Liver (tissue), 9 donors: Measurements from ENCODE around the gene ACAD9. TPM values are rescaled to one million over a fixed set of nuclear protein-coding genes. Genes with fewer than 3 reads are reported as not detected.

Experiments used
- DNase-seq: peaks from one replicate; pipeline ENCODE4 v3.0.0-alpha.2; 2017; ENCODE audit warnings: low spot score
- H3K27ac ChIP-seq, 2 donors: one replicate each; pipeline ENCODE4 v1.7.0; 2013; ENCODE audit warnings: inconsistent platforms in 2 of 2, low read length in 2 of 2, control low read depth in 1 of 2, low read depth in 1 of 2, mild to moderate bottlenecking in 1 of 2
- H3K27me3 ChIP-seq, 4 donors: one replicate each; pipeline versions ENCODE4 v1.6.1 to v1.7.0; 2013; ENCODE audit warnings: low read length in 3 of 4, inconsistent platforms in 1 of 4, mild to moderate bottlenecking in 1 of 4, moderate library complexity in 1 of 4; ENCODE audit not compliant: control insufficient read depth in 4 of 4, insufficient read depth in 4 of 4
- H3K36me3 ChIP-seq, 4 donors: one replicate each; pipeline versions ENCODE4 v1.6.1 to v1.7.0; 2013; ENCODE audit warnings: low read length in 3 of 4, mild to moderate bottlenecking in 3 of 4, low read depth in 1 of 4, moderate library complexity in 1 of 4; ENCODE audit not compliant: control insufficient read depth in 4 of 4, insufficient read depth in 3 of 4
- H3K4me1 ChIP-seq, 4 donors: one replicate each; pipeline versions ENCODE4 v1.6.1 to v1.7.0; 2013; ENCODE audit warnings: low read length in 3 of 4, mild to moderate bottlenecking in 3 of 4, moderate library complexity in 1 of 4; ENCODE audit not compliant: control insufficient read depth in 4 of 4, insufficient read depth in 4 of 4
- H3K4me3 ChIP-seq, 3 donors: one replicate each; pipeline versions ENCODE4 v1.6.1 to v1.7.0; 2013; ENCODE audit warnings: low read length in 3 of 3, control low read depth in 1 of 3, low read depth in 1 of 3, mild to moderate bottlenecking in 1 of 3
- H3K9ac ChIP-seq, 2 donors: one replicate each; pipeline ENCODE4 v1.7.0; 2013; ENCODE audit warnings: low read length in 2 of 2, mild to moderate bottlenecking in 2 of 2, moderate library complexity in 2 of 2, control low read depth in 1 of 2, low read depth in 1 of 2
- H3K9me3 ChIP-seq, 4 donors: one replicate each; pipeline versions ENCODE4 v1.6.1 to v1.7.0; 2013; ENCODE audit warnings: low read length in 3 of 4; ENCODE audit not compliant: control insufficient read depth in 4 of 4
- ATF3 ChIP-seq: IDR thresholded peaks from 2 replicates; pipeline ENCODE4 v1.6.1; 2016; ENCODE audit warnings: antibody characterized with exemption
- CTCF ChIP-seq: fragments of 150-350 bp; IDR thresholded peaks from 2 replicates; pipeline ENCODE4 v1.5.1; 2017; ENCODE audit warnings: improper control_type of control experiment, low read depth, low read length; ENCODE audit not compliant: missing input control
- EGR1 ChIP-seq, 2 donors: IDR thresholded peaks; 2 replicates each; pipeline ENCODE4 v1.6.1; 2016 to 2018; ENCODE audit warnings: antibody characterized with exemption in 2 of 2, low read depth in 2 of 2
- FOXA1 ChIP-seq: IDR thresholded peaks from 2 replicates; pipeline ENCODE4 v1.6.1; 2016; ENCODE audit warnings: antibody characterized with exemption
- FOXA2 ChIP-seq: IDR thresholded peaks from 2 replicates; pipeline ENCODE4 v1.6.1; 2016; ENCODE audit warnings: antibody characterized with exemption
- GABPA ChIP-seq, 2 donors: IDR thresholded peaks in 1 of 2; conservative IDR thresholded peaks in 1 of 2; 2 replicates each; pipeline ENCODE4 v1.6.1; 2016; ENCODE audit warnings: antibody characterized with exemption in 2 of 2, mild to moderate bottlenecking in 1 of 2, moderate library complexity in 1 of 2
- HNF4A ChIP-seq, 2 donors: conservative IDR thresholded peaks; 2 replicates each; pipeline ENCODE4 v1.6.1; 2016; ENCODE audit warnings: antibody characterized with exemption in 2 of 2, mild to moderate bottlenecking in 2 of 2
- HNF4G ChIP-seq: IDR thresholded peaks from 2 replicates; pipeline ENCODE4 v1.6.1; 2016; ENCODE audit warnings: antibody characterized with exemption
- JUND ChIP-seq, 2 donors: IDR thresholded peaks; 2 replicates each; pipeline ENCODE4 v1.6.1; 2016; ENCODE audit warnings: antibody characterized with exemption in 2 of 2
- MAX ChIP-seq: IDR thresholded peaks from 2 replicates; pipeline ENCODE4 v1.6.1; 2016; ENCODE audit warnings: antibody characterized with exemption
- NR2F2 ChIP-seq: IDR thresholded peaks from 2 replicates; pipeline ENCODE4 v1.6.1; 2016; ENCODE audit warnings: antibody characterized with exemption
- RAD21 ChIP-seq, 2 donors: IDR thresholded peaks; 2 replicates each; pipeline ENCODE4 v1.6.1; 2016; ENCODE audit warnings: antibody characterized with exemption in 2 of 2, mild to moderate bottlenecking in 2 of 2
- REST ChIP-seq: IDR thresholded peaks from 2 replicates; pipeline ENCODE4 v1.6.1; 2016; ENCODE audit warnings: antibody characterized with exemption, mild to moderate bottlenecking
- RXRA ChIP-seq, 2 donors: IDR thresholded peaks; 2 replicates each; pipeline ENCODE4 v1.6.1; 2017 to 2018; ENCODE audit warnings: antibody characterized with exemption in 2 of 2, mild to moderate bottlenecking in 1 of 2
- SP1 ChIP-seq: IDR thresholded peaks from 2 replicates; pipeline ENCODE4 v1.6.1; 2018; ENCODE audit warnings: antibody characterized with exemption, mild to moderate bottlenecking
- TAF1 ChIP-seq: conservative IDR thresholded peaks from 2 replicates; pipeline ENCODE4 v1.6.1; 2016; ENCODE audit warnings: antibody characterized with exemption, mild to moderate bottlenecking
- ZBTB33 ChIP-seq: IDR thresholded peaks from 2 replicates; pipeline ENCODE4 v1.6.1; 2016; ENCODE audit warnings: antibody characterized with exemption
- WGBS: extraction: QIAGEN DNeasy Blood & Tissue Kit; methylation state at CpG from one replicate; pipeline ENCODE4 v1.1.7; 2013; 5-methylcytosine and 5-hydroxymethylcytosine counted together
- polyA plus RNA-seq, 2 donors: library from polyadenylated mRNA; stranded (reverse) in 1 of 2; unstranded in 1 of 2; fragments of 200-250 nt in 1 of 2; fragments of >200 nt in 1 of 2; fragmentation: Nextera tagmentation in 1 of 2; extraction: Ambion mirVana in 1 of 2; gene quantifications; one replicate each; pipeline versions ENCODE4 v1.2.1 to v1.2.3, GENCODE V29; 2013 to 2015
- total RNA-seq, 2 donors: library from RNA; depleted of rRNA; stranded (reverse); fragments of >200 nt; gene quantifications; one replicate each; pipeline ENCODE4 v1.2.3, GENCODE V29; 2014
- donor health status: healthy.
- donor health status: healthy.
- donor health status: healthy.
- donor health status: healthy.
- donor health status: healthy.

Gene ACAD9
- total and polyA plus RNA-seq, 4 donors = 18.3 to 35.8 (median 27.2) TPM

GRCh38 chr3:128933922-128934253 lies 54.5 kb downstream of the ACAD9 start:
- no peak for TF ChIP-seq MAX
- no peak for TF ChIP-seq HNF4A (conservative IDR thresholded peaks at IDR 0.05)
- TF ChIP-seq SP1 = no peak
- no peak for TF ChIP-seq ATF3
- TF ChIP-seq REST = no peak
- TF ChIP-seq CTCF = no peak
- TF ChIP-seq FOXA1 = no peak
- DNase-seq = no peak
- Histone ChIP-seq H3K9me3 (no peaks in the 10 kb centered on the region), H3K36me3 (no peaks in the 10 kb centered on the region), H3K4me1 (no peaks in the 10 kb centered on the region), H3K27ac (no peak overlapping the region), H3K27me3 (no peaks in the 10 kb centered on the region), H3K4me3 (no peak overlapping the region), H3K9ac (no peak overlapping the region)
- WGBS = 94% methylated on average over 2 of the region's 2 CpGs

- TF ChIP-seq MAX (no peak), FOXA2 (no peak), NR2F2 (no peak), RAD21 (IDR thresholded peaks at IDR 0.05) (no peak), SP1 (no peak), REST (no peak), HNF4A (conservative IDR thresholded peaks at IDR 0.05) (no peak), EGR1 (IDR thresholded peaks at IDR 0.05; ENCODE audit: low read depth in 2 of 2) (no peak), RXRA (IDR thresholded peaks at IDR 0.05) (no peak), CTCF (no peak), JUND (IDR thresholded peaks at IDR 0.05) (no peak), TAF1 (no peak), ATF3 (no peak), HNF4G (no peak), ZBTB33 (no peak), GABPA (IDR thresholded peaks at IDR 0.05 in 1 of 2, conservative IDR thresholded peaks at IDR 0.05 in 1 of 2) (no peak), FOXA1 (no peak)
- no peaks in the 10 kb centered on the region for H3K4me1 ChIP-seq
- no peak for DNase-seq
- no peak overlapping the region for H3K4me3 ChIP-seq
- H3K9ac ChIP-seq = no peak overlapping the region
- no peaks in the 10 kb centered on the region for H3K36me3 ChIP-seq
- H3K27ac ChIP-seq = no peak overlapping the region
- no peaks in the 10 kb centered on the region for H3K27me3 ChIP-seq
- WGBS = 79% methylated on average over 2 of the region's 2 CpGs
- no peaks in the 10 kb centered on the region for H3K9me3 ChIP-seq
These were observed 56.5 kb downstream of the ACAD9 start for GRCh38 chr3:128935922-128936321.
